Measurements from ENCODE around the gene SHISA9.

- TF ChIP-seq, protein P1, sequence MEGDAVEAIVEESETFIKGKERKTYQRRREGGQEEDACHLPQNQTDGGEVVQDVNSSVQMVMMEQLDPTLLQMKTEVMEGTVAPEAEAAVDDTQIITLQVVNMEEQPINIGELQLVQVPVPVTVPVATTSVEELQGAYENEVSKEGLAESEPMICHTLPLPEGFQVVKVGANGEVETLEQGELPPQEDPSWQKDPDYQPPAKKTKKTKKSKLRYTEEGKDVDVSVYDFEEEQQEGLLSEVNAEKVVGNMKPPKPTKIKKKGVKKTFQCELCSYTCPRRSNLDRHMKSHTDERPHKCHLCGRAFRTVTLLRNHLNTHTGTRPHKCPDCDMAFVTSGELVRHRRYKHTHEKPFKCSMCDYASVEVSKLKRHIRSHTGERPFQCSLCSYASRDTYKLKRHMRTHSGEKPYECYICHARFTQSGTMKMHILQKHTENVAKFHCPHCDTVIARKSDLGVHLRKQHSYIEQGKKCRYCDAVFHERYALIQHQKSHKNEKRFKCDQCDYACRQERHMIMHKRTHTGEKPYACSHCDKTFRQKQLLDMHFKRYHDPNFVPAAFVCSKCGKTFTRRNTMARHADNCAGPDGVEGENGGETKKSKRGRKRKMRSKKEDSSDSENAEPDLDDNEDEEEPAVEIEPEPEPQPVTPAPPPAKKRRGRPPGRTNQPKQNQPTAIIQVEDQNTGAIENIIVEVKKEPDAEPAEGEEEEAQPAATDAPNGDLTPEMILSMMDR (IDR thresholded peaks at IDR 0.05), result no peak
- TF ChIP-seq POLR2A (IDR thresholded peaks at IDR 0.05) (no peak), POLR2AphosphoS5 (IDR thresholded peaks at IDR 0.05) (no peak)
These were observed 330.0 kb downstream of the SHISA9 start for GRCh38 chr16:13231365-13231764.

All from breast epithelium (tissue), 3 donors.